ENCODE data around the gene CDC42BPA.

DNA sequence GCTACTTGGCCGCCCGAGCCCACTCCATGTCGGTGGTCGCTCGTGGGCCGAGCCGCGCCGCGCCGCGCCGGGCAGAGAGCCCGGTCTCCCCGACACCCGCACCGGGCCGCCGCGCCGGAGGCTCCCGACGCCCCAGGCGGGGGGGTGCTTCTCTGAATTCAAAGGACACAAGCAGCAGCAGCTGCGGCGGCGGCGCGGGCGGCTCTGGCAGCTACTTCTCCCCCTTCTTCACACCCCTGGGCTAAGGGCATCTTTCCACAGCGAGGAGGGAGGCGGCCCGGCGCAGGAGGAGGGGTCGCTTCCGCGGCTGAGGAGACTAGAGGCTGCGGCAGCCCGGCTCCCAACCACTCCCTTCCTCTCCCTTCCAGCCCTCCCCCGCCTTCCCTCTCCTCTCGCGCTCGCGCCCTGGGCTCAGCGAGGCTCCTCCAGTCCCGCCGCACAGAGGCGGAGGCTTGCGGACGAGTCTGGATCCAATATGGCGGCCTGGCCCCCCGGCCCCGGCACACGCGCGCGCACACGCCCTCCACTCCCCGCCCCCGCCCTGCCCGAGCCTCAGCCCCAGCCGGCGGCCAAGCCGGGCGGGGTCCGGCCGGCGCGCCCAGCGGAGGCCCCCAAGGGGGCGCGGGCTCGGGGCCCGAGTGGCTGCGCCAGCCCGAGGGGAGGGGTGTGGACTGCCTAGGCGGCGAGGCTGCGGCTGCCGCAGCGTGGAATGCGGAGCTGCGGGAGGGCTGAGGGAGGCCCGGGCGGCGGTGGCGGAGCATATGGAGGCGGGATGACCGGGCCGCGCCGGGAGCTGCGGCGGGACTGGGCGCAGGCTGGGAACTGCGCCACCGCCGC lies at the start of gene CDC42BPA:
- TF ChIP-seq, protein P1, sequence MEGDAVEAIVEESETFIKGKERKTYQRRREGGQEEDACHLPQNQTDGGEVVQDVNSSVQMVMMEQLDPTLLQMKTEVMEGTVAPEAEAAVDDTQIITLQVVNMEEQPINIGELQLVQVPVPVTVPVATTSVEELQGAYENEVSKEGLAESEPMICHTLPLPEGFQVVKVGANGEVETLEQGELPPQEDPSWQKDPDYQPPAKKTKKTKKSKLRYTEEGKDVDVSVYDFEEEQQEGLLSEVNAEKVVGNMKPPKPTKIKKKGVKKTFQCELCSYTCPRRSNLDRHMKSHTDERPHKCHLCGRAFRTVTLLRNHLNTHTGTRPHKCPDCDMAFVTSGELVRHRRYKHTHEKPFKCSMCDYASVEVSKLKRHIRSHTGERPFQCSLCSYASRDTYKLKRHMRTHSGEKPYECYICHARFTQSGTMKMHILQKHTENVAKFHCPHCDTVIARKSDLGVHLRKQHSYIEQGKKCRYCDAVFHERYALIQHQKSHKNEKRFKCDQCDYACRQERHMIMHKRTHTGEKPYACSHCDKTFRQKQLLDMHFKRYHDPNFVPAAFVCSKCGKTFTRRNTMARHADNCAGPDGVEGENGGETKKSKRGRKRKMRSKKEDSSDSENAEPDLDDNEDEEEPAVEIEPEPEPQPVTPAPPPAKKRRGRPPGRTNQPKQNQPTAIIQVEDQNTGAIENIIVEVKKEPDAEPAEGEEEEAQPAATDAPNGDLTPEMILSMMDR (IDR thresholded peaks at IDR 0.05): no peak
- TF ChIP-seq ZFX (IDR thresholded peaks at IDR 0.05; ENCODE audit: borderline replicate concordance): no peak

Data from 22Rv1 (cell line).